ENCODE data around the gene COQ8A.

DNA sequence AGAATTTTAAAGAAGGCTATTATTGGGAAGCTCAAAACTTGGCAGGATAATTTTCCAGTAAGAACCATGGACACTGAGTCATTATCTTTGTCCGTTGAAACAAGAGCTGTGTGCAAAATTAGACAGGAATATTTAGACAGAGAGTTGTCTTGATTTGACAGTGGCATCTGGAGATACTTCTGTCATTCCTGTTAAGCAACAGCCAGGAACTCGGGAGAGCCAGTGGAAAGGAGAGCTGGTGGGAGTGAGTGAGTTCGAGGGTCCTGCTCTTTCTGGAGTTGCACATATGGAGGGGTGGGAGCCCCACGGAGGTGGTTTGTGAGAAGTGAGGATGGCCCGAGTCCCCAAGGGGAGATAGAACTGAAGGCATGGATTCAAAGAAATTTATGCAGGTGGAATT is 3.1 kb downstream of the COQ8A start:
- TF ChIP-seq, protein P1, sequence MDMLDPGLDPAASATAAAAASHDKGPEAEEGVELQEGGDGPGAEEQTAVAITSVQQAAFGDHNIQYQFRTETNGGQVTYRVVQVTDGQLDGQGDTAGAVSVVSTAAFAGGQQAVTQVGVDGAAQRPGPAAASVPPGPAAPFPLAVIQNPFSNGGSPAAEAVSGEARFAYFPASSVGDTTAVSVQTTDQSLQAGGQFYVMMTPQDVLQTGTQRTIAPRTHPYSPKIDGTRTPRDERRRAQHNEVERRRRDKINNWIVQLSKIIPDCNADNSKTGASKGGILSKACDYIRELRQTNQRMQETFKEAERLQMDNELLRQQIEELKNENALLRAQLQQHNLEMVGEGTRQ (IDR thresholded peaks at IDR 0.05), result no peak
- TF ChIP-seq, protein P2, sequence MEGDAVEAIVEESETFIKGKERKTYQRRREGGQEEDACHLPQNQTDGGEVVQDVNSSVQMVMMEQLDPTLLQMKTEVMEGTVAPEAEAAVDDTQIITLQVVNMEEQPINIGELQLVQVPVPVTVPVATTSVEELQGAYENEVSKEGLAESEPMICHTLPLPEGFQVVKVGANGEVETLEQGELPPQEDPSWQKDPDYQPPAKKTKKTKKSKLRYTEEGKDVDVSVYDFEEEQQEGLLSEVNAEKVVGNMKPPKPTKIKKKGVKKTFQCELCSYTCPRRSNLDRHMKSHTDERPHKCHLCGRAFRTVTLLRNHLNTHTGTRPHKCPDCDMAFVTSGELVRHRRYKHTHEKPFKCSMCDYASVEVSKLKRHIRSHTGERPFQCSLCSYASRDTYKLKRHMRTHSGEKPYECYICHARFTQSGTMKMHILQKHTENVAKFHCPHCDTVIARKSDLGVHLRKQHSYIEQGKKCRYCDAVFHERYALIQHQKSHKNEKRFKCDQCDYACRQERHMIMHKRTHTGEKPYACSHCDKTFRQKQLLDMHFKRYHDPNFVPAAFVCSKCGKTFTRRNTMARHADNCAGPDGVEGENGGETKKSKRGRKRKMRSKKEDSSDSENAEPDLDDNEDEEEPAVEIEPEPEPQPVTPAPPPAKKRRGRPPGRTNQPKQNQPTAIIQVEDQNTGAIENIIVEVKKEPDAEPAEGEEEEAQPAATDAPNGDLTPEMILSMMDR (IDR thresholded peaks at IDR 0.05), result no peak

Measured in A549 (cell line).